ENCODE data around the gene NFU1. TPM values are rescaled to one million over a fixed set of nuclear protein-coding genes. Genes with fewer than 3 reads are reported as not detected.

Gene NFU1
- total and polyA plus RNA-seq, 2 experiments from 2014 or later: 38.5 to 74.3 TPM

DNA sequence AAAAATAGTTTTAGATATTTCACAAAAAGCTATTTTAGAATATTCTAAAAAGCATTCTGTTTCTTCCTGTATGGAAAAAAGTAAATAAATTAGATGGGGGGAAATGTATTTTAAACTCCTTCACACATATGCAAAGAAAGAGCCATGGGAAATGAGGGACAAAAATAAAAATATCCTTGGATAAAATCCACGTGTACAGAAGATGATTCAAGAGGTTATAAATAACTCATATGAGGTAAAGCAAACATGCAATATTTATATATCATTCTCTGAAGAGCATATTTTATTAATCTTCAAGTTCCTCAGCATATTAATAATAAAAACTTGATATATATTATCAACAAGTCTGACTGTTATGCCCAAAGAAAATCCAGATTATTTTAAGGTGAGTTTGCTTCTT lies 41.4 kb downstream of the NFU1 start:
- peak; percentile 16 for DNase-seq
- Histone ChIP-seq H4K20me1 (ENCODE audit: insufficient read depth) (no peaks in the 10 kb centered on the region), H3K4me3 (no peak overlapping the region), H3K9me3 (ENCODE audit: low read depth) (no peaks in the 10 kb centered on the region), H3K27me3 (replicated peaks; ENCODE audit: insufficient read depth) (no peaks in the 10 kb centered on the region), H3K27ac (no peak overlapping the region), H3K4me2 (ENCODE audit: unreplicated experiment) (no peak overlapping the region), H3K9ac (no peak overlapping the region), H3K36me3 (ENCODE audit: low read depth) (peaks cover 28% of the 10 kb centered on the region), H3K79me2 (ENCODE audit: insufficient read depth) (no peaks in the 10 kb centered on the region), H2AFZ (no peak overlapping the region), H3K4me1 (ENCODE audit: insufficient read depth) (no peaks in the 10 kb centered on the region), H3K9me2 (ENCODE audit: insufficient read depth) (no peaks in the 10 kb centered on the region), H3F3A (ENCODE audit: insufficient read depth) (no peaks in the 10 kb centered on the region)
- in situ Hi-C loops (cut with MboI): no loop called here
- WGBS, 2 experiments (ENCODE audit: low coverage in 1 of 2, low lambda C conversion rate in 2 of 2, missing lambda C conversion rate in 2 of 2): 0 to 8% methylated on average over 1 of the region's 1 CpG
- TF ChIP-seq EZH2 (IDR thresholded peaks at IDR 0.05; ENCODE audit: insufficient read depth, poor library complexity, severe bottlenecking): no peak
- TF ChIP-seq EZH2phosphoT487 (IDR thresholded peaks at IDR 0.05; ENCODE audit: insufficient read depth, low read depth): no peak

DNA sequence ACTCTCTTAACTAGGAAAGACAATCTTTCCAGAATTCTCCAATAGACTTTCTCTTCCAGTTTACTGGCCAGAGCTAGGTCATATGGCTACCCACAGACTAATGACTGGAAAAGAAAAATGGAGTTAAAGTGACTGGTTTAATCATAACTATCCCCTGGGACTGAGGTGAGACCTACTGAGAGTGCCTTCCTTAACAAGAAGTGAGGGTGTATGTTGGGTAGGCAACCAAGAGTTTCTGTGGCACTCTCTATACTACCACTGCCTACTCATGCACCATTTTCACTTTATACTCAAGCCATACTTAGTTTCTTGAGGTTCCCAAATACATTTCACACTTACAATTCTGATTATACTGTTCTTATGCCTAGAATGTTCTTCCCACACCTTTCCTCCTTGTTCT lies 43.3 kb downstream of the NFU1 start:
- H3K79me2 ChIP-seq (ENCODE audit: insufficient read depth): no peaks in the 10 kb centered on the region
- no peak overlapping the region for H3K27ac ChIP-seq
- in situ Hi-C loops (cut with MboI): no loop called here
- peaks cover 19% of the 10 kb centered on the region for H3K36me3 ChIP-seq (ENCODE audit: low read depth)
- TF ChIP-seq EZH2phosphoT487 (IDR thresholded peaks at IDR 0.05; ENCODE audit: insufficient read depth, low read depth): no peak
- no peak for TF ChIP-seq EZH2 (IDR thresholded peaks at IDR 0.05; ENCODE audit: insufficient read depth, poor library complexity, severe bottlenecking)
- no peak overlapping the region for H3K4me3 ChIP-seq
- H3K9me3 ChIP-seq (ENCODE audit: low read depth): no peaks in the 10 kb centered on the region
- H4K20me1 ChIP-seq (ENCODE audit: insufficient read depth): no peaks in the 10 kb centered on the region
- no peaks in the 10 kb centered on the region for H3K4me1 ChIP-seq (ENCODE audit: insufficient read depth)
- H2AFZ ChIP-seq: no peak overlapping the region
- H3K4me2 ChIP-seq (ENCODE audit: unreplicated experiment): no peak overlapping the region
- no peaks in the 10 kb centered on the region for H3K9me2 ChIP-seq (ENCODE audit: insufficient read depth)
- 0 out of 2 replicates have a peak, but pooled peaks cover under 1% of the 10 kb centered on the region for H3F3A ChIP-seq (ENCODE audit: insufficient read depth)
- DNase-seq: no peak
- no peak overlapping the region for H3K9ac ChIP-seq
- H3K27me3 ChIP-seq (replicated peaks; ENCODE audit: insufficient read depth): no peaks in the 10 kb centered on the region

GRCh38 chr2:69390471-69390870 lies 46.8 kb downstream of the NFU1 start:
- H3K79me2 ChIP-seq (ENCODE audit: insufficient read depth): peaks cover 16% of the 10 kb centered on the region
- H3K27ac ChIP-seq: no peak overlapping the region
- WGBS, 2 experiments (ENCODE audit: low coverage in 1 of 2, low lambda C conversion rate in 2 of 2, missing lambda C conversion rate in 2 of 2): 95% methylated on average over 3 of the region's 3 CpGs
- no peaks in the 10 kb centered on the region for H4K20me1 ChIP-seq (ENCODE audit: insufficient read depth)
- in situ Hi-C loops (cut with MboI): no loop called here
- no peaks in the 10 kb centered on the region for H3K9me3 ChIP-seq (ENCODE audit: low read depth)
- H3K36me3 ChIP-seq (ENCODE audit: low read depth): peaks cover 5% of the 10 kb centered on the region; the same call in 1 of the 2 replicates
- H3K27me3 ChIP-seq (replicated peaks; ENCODE audit: insufficient read depth): no peaks in the 10 kb centered on the region
- H3F3A ChIP-seq (ENCODE audit: insufficient read depth): peaks cover 24% of the 10 kb centered on the region
- no peaks in the 10 kb centered on the region for H3K9me2 ChIP-seq (ENCODE audit: insufficient read depth)
- 0 out of 2 replicates have a peak, but pooled peaks cover under 1% of the 10 kb centered on the region for H3K4me1 ChIP-seq (ENCODE audit: insufficient read depth)
- DNase-seq: peak; percentile 5
- H3K4me3 ChIP-seq: no peak overlapping the region
- no peak overlapping the region for H2AFZ ChIP-seq
- H3K4me2 ChIP-seq (ENCODE audit: unreplicated experiment): no peak overlapping the region
- no peak for TF ChIP-seq EZH2 (IDR thresholded peaks at IDR 0.05; ENCODE audit: insufficient read depth, poor library complexity, severe bottlenecking)
- TF ChIP-seq EZH2phosphoT487 (IDR thresholded peaks at IDR 0.05; ENCODE audit: insufficient read depth, low read depth): no peak
- no peak overlapping the region for H3K9ac ChIP-seq

GRCh38 chr2:69390001-69390400 lies 47.2 kb downstream of the NFU1 start:
- Histone ChIP-seq H3K27ac (no peak overlapping the region), H4K20me1 (ENCODE audit: insufficient read depth) (no peaks in the 10 kb centered on the region), H3K4me2 (ENCODE audit: unreplicated experiment) (no peak overlapping the region), H3K79me2 (ENCODE audit: insufficient read depth) (peaks cover 20% of the 10 kb centered on the region), H3K4me1 (ENCODE audit: insufficient read depth) (peaks cover 5% of the 10 kb centered on the region; the same call in 1 of the 2 replicates), H3K27me3 (replicated peaks; ENCODE audit: insufficient read depth) (no peaks in the 10 kb centered on the region), H3K9ac (no peak overlapping the region), H3F3A (ENCODE audit: insufficient read depth) (peaks cover 29% of the 10 kb centered on the region), H2AFZ (no peak overlapping the region), H3K4me3 (no peak overlapping the region), H3K36me3 (ENCODE audit: low read depth) (peaks cover 4% of the 10 kb centered on the region; the same call in 1 of the 2 replicates), H3K9me2 (ENCODE audit: insufficient read depth) (no peaks in the 10 kb centered on the region), H3K9me3 (ENCODE audit: low read depth) (no peaks in the 10 kb centered on the region)
- TF ChIP-seq EZH2 (IDR thresholded peaks at IDR 0.05; ENCODE audit: insufficient read depth, poor library complexity, severe bottlenecking) (no peak), EZH2phosphoT487 (IDR thresholded peaks at IDR 0.05; ENCODE audit: insufficient read depth, low read depth) (no peak)
- peak; percentile 47 for DNase-seq
- in situ Hi-C loops (cut with MboI): no loop called here
- 53 to 55% methylated on average over 3 of the region's 3 CpGs for WGBS, 2 experiments (ENCODE audit: low coverage in 1 of 2, low lambda C conversion rate in 2 of 2, missing lambda C conversion rate in 2 of 2)

DNA sequence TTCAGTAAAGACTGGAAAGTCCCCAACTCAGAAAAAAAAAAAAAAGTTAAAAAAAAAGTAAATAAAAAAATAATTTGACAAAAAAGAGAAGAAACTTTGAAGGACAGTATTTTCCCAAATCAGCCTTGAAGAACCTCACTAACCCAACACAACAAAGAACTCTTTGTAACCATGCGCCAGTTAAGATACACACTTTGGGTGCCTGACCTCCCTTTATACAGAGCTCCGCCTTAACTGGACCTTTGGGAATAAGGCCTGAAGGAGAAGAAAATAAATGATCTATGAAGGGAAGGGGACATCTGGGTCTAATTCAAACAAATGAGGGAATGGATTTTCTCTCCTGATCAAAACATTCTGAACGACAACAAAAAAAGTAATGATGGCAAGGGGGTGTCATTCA lies 48.0 kb downstream of the NFU1 start:
- H3K79me2 ChIP-seq (ENCODE audit: insufficient read depth): peaks cover 28% of the 10 kb centered on the region
- H4K20me1 ChIP-seq (ENCODE audit: insufficient read depth): no peaks in the 10 kb centered on the region
- H2AFZ ChIP-seq: no peak overlapping the region
- no peaks in the 10 kb centered on the region for H3K27me3 ChIP-seq (replicated peaks; ENCODE audit: insufficient read depth)
- peaks cover 34% of the 10 kb centered on the region for H3F3A ChIP-seq (ENCODE audit: insufficient read depth)
- peaks cover 13% of the 10 kb centered on the region for H3K4me1 ChIP-seq (ENCODE audit: insufficient read depth)
- no peaks in the 10 kb centered on the region for H3K36me3 ChIP-seq (ENCODE audit: low read depth)
- no peak overlapping the region for H3K4me3 ChIP-seq
- H3K9ac ChIP-seq: no peak overlapping the region
- 87 to 91% methylated on average over 3 of the region's 3 CpGs for WGBS, 2 experiments (ENCODE audit: low coverage in 1 of 2, low lambda C conversion rate in 2 of 2, missing lambda C conversion rate in 2 of 2)
- no peaks in the 10 kb centered on the region for H3K9me3 ChIP-seq (ENCODE audit: low read depth)
- in situ Hi-C loops (cut with MboI): no loop called here
- H3K9me2 ChIP-seq (ENCODE audit: insufficient read depth): no peaks in the 10 kb centered on the region
- H3K27ac ChIP-seq: no peak overlapping the region
- DNase-seq: no peak
- TF ChIP-seq EZH2 (IDR thresholded peaks at IDR 0.05; ENCODE audit: insufficient read depth, poor library complexity, severe bottlenecking) (no peak), EZH2phosphoT487 (IDR thresholded peaks at IDR 0.05; ENCODE audit: insufficient read depth, low read depth) (no peak)
- no peak overlapping the region for H3K4me2 ChIP-seq (ENCODE audit: unreplicated experiment)

Measured in GM23248 (cell line).